Panc1 (cell line): ENCODE data around the gene MT1B.

Experiments used
- CTCF ChIP-seq: fragments of 450-650 bp; IDR thresholded peaks from 2 replicates; pipeline ENCODE4 v1.5.1; 2017; ENCODE audit warnings: mild to moderate bottlenecking
- POLR2AphosphoS5 ChIP-seq: IDR thresholded peaks from 2 replicates; pipeline ENCODE4 v1.6.1; 2012; ENCODE audit warnings: mild to moderate bottlenecking, low read depth, low read length, moderate library complexity
- REST ChIP-seq, 2 experiments: IDR thresholded peaks; 2 replicates each; pipeline ENCODE4 v1.6.1; 2011 to 2012; ENCODE audit warnings: low read depth in 2 of 2, control low read depth in 1 of 2, low read length in 1 of 2, mild to moderate bottlenecking in 1 of 2, moderate library complexity in 1 of 2; ENCODE audit not compliant: insufficient read depth in 1 of 2
- SIN3A ChIP-seq: IDR thresholded peaks from 2 replicates; pipeline ENCODE4 v1.6.1; 2012; ENCODE audit warnings: low read depth, mild to moderate bottlenecking, low read length, moderate library complexity, borderline replicate concordance; ENCODE audit not compliant: insufficient read depth
- TCF7L2 ChIP-seq: IDR thresholded peaks from 2 replicates; pipeline ENCODE4 v1.6.1; 2011; ENCODE audit warnings: mild to moderate bottlenecking, low read depth, low read length, inconsistent platforms

GRCh38 chr16:56629531-56629930, 22.2 kb upstream of the MT1B start:
- no peak for TF ChIP-seq CTCF
- TF ChIP-seq SIN3A, result no peak
- TF ChIP-seq REST (IDR thresholded peaks at IDR 0.05; ENCODE audit: insufficient read depth in 1 of 2, low read depth in 2 of 2, low read length in 1 of 2), result no peak
- TF ChIP-seq TCF7L2, result no peak
- TF ChIP-seq POLR2AphosphoS5, result no peak
